Neutrophil (primary cell): ENCODE measurements around the gene ZNF892.

Source experiments
- H3K27ac ChIP-seq: fragments of 200-600 bp; sonication (generic); 2 replicates; pipeline ENCODE4 v1.5.1; 2016; ENCODE audit warnings: mild to moderate bottlenecking, moderate library complexity
- H3K27me3 ChIP-seq: fragments of 200-600 bp; sonication (generic); 2 replicates; pipeline ENCODE4 v1.6.0; 2016; ENCODE audit warnings: mild to moderate bottlenecking
- H3K36me3 ChIP-seq: fragments of 200-600 bp; sonication (generic); 2 replicates; pipeline ENCODE4 v1.5.1; 2017
- H3K4me1 ChIP-seq, 2 experiments: fragments of 200-600 bp in 1 of 2; sonication (generic) in 1 of 2; 1 replicate in 1 of 2; 2 replicates in 1 of 2; pipeline versions ENCODE4 v1.5.1 to v1.6.1; 2013 to 2016; ENCODE audit warnings: low read depth in 1 of 2, low read length in 1 of 2, mild to moderate bottlenecking in 1 of 2, moderate library complexity in 1 of 2; ENCODE audit not compliant: control insufficient read depth in 1 of 2, insufficient read depth in 1 of 2
- H3K4me3 ChIP-seq, 2 experiments: fragments of 200-600 bp in 1 of 2; sonication (generic) in 1 of 2; 1 replicate in 1 of 2; 2 replicates in 1 of 2; pipeline ENCODE4 v1.5.1; 2013 to 2016; ENCODE audit warnings: low read depth in 1 of 2, low read length in 1 of 2, mild to moderate bottlenecking in 1 of 2, moderate library complexity in 1 of 2
- H3K9me3 ChIP-seq: fragments of 200-600 bp; sonication (generic); 2 replicates; pipeline ENCODE4 v1.5.1; 2016
- CTCF ChIP-seq: fragments of 200-600 bp; sonication (generic); IDR thresholded peaks from 2 replicates; pipeline ENCODE4 v1.5.1; 2016; ENCODE audit warnings: antibody characterized with exemption

Gene ZNF892

GRCh38 chr2:95231723-95232122, 24.4 kb downstream of the ZNF892 start:
- Histone ChIP-seq H3K9me3 (no peaks in the 10 kb centered on the region), H3K27ac (no peak overlapping the region), H3K27me3 (peaks cover 5% of the 10 kb centered on the region), H3K4me1 (no peaks in the 10 kb centered on the region), H3K4me3 (no peak overlapping the region), H3K36me3 (no peaks in the 10 kb centered on the region)
- TF ChIP-seq CTCF = no peak

- peaks cover 5% of the 10 kb centered on the region for H3K27me3 ChIP-seq
- no peaks in the 10 kb centered on the region for H3K36me3 ChIP-seq
- no peaks in the 10 kb centered on the region for H3K9me3 ChIP-seq
- H3K27ac ChIP-seq = no peak overlapping the region
- no peak overlapping the region for H3K4me3 ChIP-seq
- no peaks in the 10 kb centered on the region for H3K4me1 ChIP-seq
- no peak for TF ChIP-seq CTCF
Observed at GRCh38 chr2:95232232-95232631, 24.9 kb downstream of the ZNF892 start.

- Histone ChIP-seq H3K27me3 (peaks cover 4% of the 10 kb centered on the region), H3K27ac (no peak overlapping the region), H3K4me1 (no peaks in the 10 kb centered on the region), H3K36me3 (no peaks in the 10 kb centered on the region), H3K4me3 (no peak overlapping the region), H3K9me3 (no peaks in the 10 kb centered on the region)
- no peak for TF ChIP-seq CTCF
Observed at GRCh38 chr2:95234286-95234785, 27.0 kb downstream of the ZNF892 start.

GRCh38 chr2:95234816-95235215, 27.5 kb downstream of the ZNF892 start:
- Histone ChIP-seq H3K27me3 (no peaks in the 10 kb centered on the region), H3K36me3 (no peaks in the 10 kb centered on the region), H3K27ac (no peak overlapping the region), H3K9me3 (no peaks in the 10 kb centered on the region), H3K4me1 (no peaks in the 10 kb centered on the region), H3K4me3 (no peak overlapping the region)
- TF ChIP-seq CTCF = no peak

GRCh38 chr2:95238131-95238530, 30.8 kb downstream of the ZNF892 start:
- no peak for TF ChIP-seq CTCF
- no peaks in the 10 kb centered on the region for H3K36me3 ChIP-seq
- H3K9me3 ChIP-seq = no peaks in the 10 kb centered on the region
- no peak overlapping the region for H3K4me3 ChIP-seq
- H3K27me3 ChIP-seq = no peaks in the 10 kb centered on the region
- no peaks in the 10 kb centered on the region for H3K4me1 ChIP-seq
- H3K27ac ChIP-seq = no peak overlapping the region

- no peaks in the 10 kb centered on the region for H3K36me3 ChIP-seq
- no peaks in the 10 kb centered on the region for H3K27me3 ChIP-seq
- H3K9me3 ChIP-seq = no peaks in the 10 kb centered on the region
- no peak overlapping the region for H3K27ac ChIP-seq
- no peak overlapping the region for H3K4me3 ChIP-seq
- H3K4me1 ChIP-seq = no peaks in the 10 kb centered on the region
- no peak for TF ChIP-seq CTCF
Observed at GRCh38 chr2:95240091-95240490, 32.8 kb downstream of the ZNF892 start.
